Activated T-cell treated with anti-CD3 and anti-CD28 coated beads, Interleukin-2, amount 50 U/mL, for 24 hours (primary cell): Measurements from ENCODE around the gene MTUS2.
A peak's percentile ranks its signal among the peaks of the same experiment; 100 is the strongest.
"Not testable (repeated sequence)": the region's sequence is repeated elsewhere in the genome, so short reads cannot be mapped to it uniquely, and the experiment has no call there.

Experiments used
- DNase-seq: peaks from one replicate; pipeline ENCODE4 v3.0.0-alpha.2; 2020
- H3K27ac Mint-ChIP-seq: 2 replicates; pipeline ENCODE4 v1.8.0; 2020; ENCODE audit warnings: mild to moderate bottlenecking, mixed read lengths
- H3K27me3 Mint-ChIP-seq: 2 replicates; pipeline ENCODE4 v1.8.0; 2020; ENCODE audit warnings: mixed read lengths
- H3K36me3 Mint-ChIP-seq: 2 replicates; pipeline ENCODE4 v1.8.0; 2020; ENCODE audit warnings: low read depth, mixed read lengths
- H3K4me1 Mint-ChIP-seq: 2 replicates; pipeline ENCODE4 v1.8.0; 2020; ENCODE audit warnings: low read depth, mixed read lengths
- H3K4me3 Mint-ChIP-seq: 2 replicates; pipeline ENCODE4 v1.8.0; 2020; ENCODE audit warnings: mild to moderate bottlenecking, moderate library complexity, mixed read lengths
- H3K9me3 Mint-ChIP-seq: 2 replicates; pipeline ENCODE4 v1.8.0; 2020; ENCODE audit warnings: mixed read lengths

Gene MTUS2

GRCh38 chr13:29355029-29355428, 534.9 kb downstream of the MTUS2 start:
- H3K4me3 Mint-ChIP-seq = no peak overlapping the region
- no peaks in the 10 kb centered on the region for H3K9me3 Mint-ChIP-seq
- H3K4me1 Mint-ChIP-seq = no peaks in the 10 kb centered on the region
- H3K27me3 Mint-ChIP-seq = peaks cover 45% of the 10 kb centered on the region
- no peak overlapping the region for H3K27ac Mint-ChIP-seq
- DNase-seq = no peak
- no peaks in the 10 kb centered on the region for H3K36me3 Mint-ChIP-seq

GRCh38 chr13:29359181-29359580, 539.0 kb downstream of the MTUS2 start:
- no peak for DNase-seq
- Mint-ChIP-seq H3K36me3 (no peaks in the 10 kb centered on the region), H3K4me1 (peaks cover 4% of the 10 kb centered on the region), H3K27me3 (peaks cover 27% of the 10 kb centered on the region), H3K4me3 (no peak overlapping the region), H3K9me3 (no peaks in the 10 kb centered on the region), H3K27ac (no peak overlapping the region)

- H3K9me3 Mint-ChIP-seq = no peaks in the 10 kb centered on the region
- peaks cover 13% of the 10 kb centered on the region for H3K27me3 Mint-ChIP-seq
- peaks cover 4% of the 10 kb centered on the region for H3K4me1 Mint-ChIP-seq
- no peak overlapping the region for H3K27ac Mint-ChIP-seq
- no peak for DNase-seq
- no peak overlapping the region for H3K4me3 Mint-ChIP-seq
- no peaks in the 10 kb centered on the region for H3K36me3 Mint-ChIP-seq
Observed at GRCh38 chr13:29361716-29362115, 541.6 kb downstream of the MTUS2 start.

- DNase-seq = peak; percentile 34
- Mint-ChIP-seq H3K4me3 (no peak overlapping the region), H3K36me3 (no peaks in the 10 kb centered on the region), H3K9me3 (no peaks in the 10 kb centered on the region), H3K27me3 (peaks cover 17% of the 10 kb centered on the region), H3K4me1 (peaks cover 4% of the 10 kb centered on the region), H3K27ac (no peak overlapping the region)
Observed at GRCh38 chr13:29362849-29363604, 542.9 kb downstream of the MTUS2 start.

GRCh38 chr13:29369060-29369743, 549.1 kb downstream of the MTUS2 start:
- DNase-seq = no peak
- Mint-ChIP-seq H3K27me3 (peaks cover 25% of the 10 kb centered on the region), H3K9me3 (no peaks in the 10 kb centered on the region), H3K4me3 (no peak overlapping the region), H3K4me1 (peaks cover 2% of the 10 kb centered on the region), H3K27ac (no peak overlapping the region), H3K36me3 (no peaks in the 10 kb centered on the region)

GRCh38 chr13:29379281-29379680, 559.1 kb downstream of the MTUS2 start:
- no peak overlapping the region for H3K4me3 Mint-ChIP-seq
- no peak for DNase-seq
- H3K36me3 Mint-ChIP-seq = no peaks in the 10 kb centered on the region
- peaks cover 3% of the 10 kb centered on the region for H3K9me3 Mint-ChIP-seq
- peaks cover 10% of the 10 kb centered on the region for H3K27me3 Mint-ChIP-seq
- no peaks in the 10 kb centered on the region for H3K4me1 Mint-ChIP-seq
- H3K27ac Mint-ChIP-seq = no peak overlapping the region

- Mint-ChIP-seq H3K27ac (no peak overlapping the region), H3K4me3 (no peak overlapping the region), H3K36me3 (no peaks in the 10 kb centered on the region), H3K4me1 (no peaks in the 10 kb centered on the region), H3K9me3 (peaks cover 3% of the 10 kb centered on the region), H3K27me3 (peaks cover 10% of the 10 kb centered on the region)
- no peak for DNase-seq
Observed at GRCh38 chr13:29379865-29380264, 559.7 kb downstream of the MTUS2 start.

- Mint-ChIP-seq H3K27me3 (peaks cover 3% of the 10 kb centered on the region), H3K36me3 (no peaks in the 10 kb centered on the region), H3K4me3 (no peak overlapping the region), H3K27ac (no peak overlapping the region), H3K9me3 (peaks cover 3% of the 10 kb centered on the region), H3K4me1 (no peaks in the 10 kb centered on the region)
- DNase-seq = no peak
Observed at GRCh38 chr13:29382021-29382420, 561.9 kb downstream of the MTUS2 start.

- no peaks in the 10 kb centered on the region for H3K4me1 Mint-ChIP-seq
- no peaks in the 10 kb centered on the region for H3K36me3 Mint-ChIP-seq
- peaks cover 3% of the 10 kb centered on the region for H3K9me3 Mint-ChIP-seq
- no peak overlapping the region for H3K27ac Mint-ChIP-seq
- DNase-seq = no peak
- H3K4me3 Mint-ChIP-seq = no peak overlapping the region
- peaks cover 3% of the 10 kb centered on the region for H3K27me3 Mint-ChIP-seq
Observed at GRCh38 chr13:29383476-29383875, 563.3 kb downstream of the MTUS2 start.

- no peak overlapping the region for H3K27ac Mint-ChIP-seq
- peaks cover 4% of the 10 kb centered on the region for H3K9me3 Mint-ChIP-seq
- peaks cover 3% of the 10 kb centered on the region for H3K27me3 Mint-ChIP-seq
- no peak overlapping the region for H3K4me3 Mint-ChIP-seq
- no peaks in the 10 kb centered on the region for H3K36me3 Mint-ChIP-seq
- H3K4me1 Mint-ChIP-seq = no peaks in the 10 kb centered on the region
- no peak for DNase-seq
Observed at GRCh38 chr13:29384466-29384865, 564.3 kb downstream of the MTUS2 start.

- DNase-seq = no peak
- peaks cover 3% of the 10 kb centered on the region for H3K27me3 Mint-ChIP-seq
- H3K4me3 Mint-ChIP-seq = no peak overlapping the region
- H3K4me1 Mint-ChIP-seq = no peaks in the 10 kb centered on the region
- H3K9me3 Mint-ChIP-seq = peaks cover 4% of the 10 kb centered on the region
- no peaks in the 10 kb centered on the region for H3K36me3 Mint-ChIP-seq
- no peak overlapping the region for H3K27ac Mint-ChIP-seq
Observed at GRCh38 chr13:29384871-29385270, 564.7 kb downstream of the MTUS2 start.

- no peak for DNase-seq
- Mint-ChIP-seq H3K4me1 (no peaks in the 10 kb centered on the region), H3K36me3 (no peaks in the 10 kb centered on the region), H3K4me3 (no peak overlapping the region), H3K27ac (no peak overlapping the region), H3K9me3 (peaks cover 4% of the 10 kb centered on the region), H3K27me3 (peaks cover 3% of the 10 kb centered on the region)
Observed at GRCh38 chr13:29386246-29386645, 566.1 kb downstream of the MTUS2 start.

- H3K36me3 Mint-ChIP-seq, H3K4me3 Mint-ChIP-seq, DNase-seq, H3K4me1 Mint-ChIP-seq, H3K9me3 Mint-ChIP-seq, H3K27ac Mint-ChIP-seq: not testable (repeated sequence)
- peaks cover 30% of the 10 kb centered on the region for H3K27me3 Mint-ChIP-seq
Observed at GRCh38 chr13:29390598-29390997, 570.5 kb downstream of the MTUS2 start.

GRCh38 chr13:29396446-29396845, 576.3 kb downstream of the MTUS2 start:
- Mint-ChIP-seq H3K27me3 (peaks cover 46% of the 10 kb centered on the region), H3K4me1 (no peaks in the 10 kb centered on the region), H3K27ac (no peak overlapping the region), H3K4me3 (no peak overlapping the region), H3K36me3 (no peaks in the 10 kb centered on the region), H3K9me3 (no peaks in the 10 kb centered on the region)
- DNase-seq = no peak

- Mint-ChIP-seq H3K27ac (no peak overlapping the region), H3K4me1 (no peaks in the 10 kb centered on the region), H3K27me3 (peaks cover 43% of the 10 kb centered on the region), H3K4me3 (no peak overlapping the region), H3K36me3 (no peaks in the 10 kb centered on the region), H3K9me3 (no peaks in the 10 kb centered on the region)
- DNase-seq = no peak
Observed at GRCh38 chr13:29397265-29397664, 577.1 kb downstream of the MTUS2 start.
